Panc1 (cell line): ENCODE measurements around the gene DUOX1.

Experiments used
- POLR2AphosphoS5 ChIP-seq: IDR thresholded peaks from 2 replicates; pipeline ENCODE4 v1.6.1; 2012; ENCODE audit warnings: mild to moderate bottlenecking, low read depth, low read length, moderate library complexity
- SIN3A ChIP-seq: IDR thresholded peaks from 2 replicates; pipeline ENCODE4 v1.6.1; 2012; ENCODE audit warnings: low read depth, mild to moderate bottlenecking, low read length, moderate library complexity, borderline replicate concordance; ENCODE audit not compliant: insufficient read depth
- TCF7L2 ChIP-seq: IDR thresholded peaks from 2 replicates; pipeline ENCODE4 v1.6.1; 2011; ENCODE audit warnings: mild to moderate bottlenecking, low read depth, low read length, inconsistent platforms
- TF ChIP-seq, protein P1 (sequence below): fragments of 450-650 bp; IDR thresholded peaks from 2 replicates; pipeline ENCODE4 v1.5.1; 2017; ENCODE audit warnings: mild to moderate bottlenecking
- TF ChIP-seq, protein P2 (sequence below), 2 experiments: IDR thresholded peaks; 2 replicates each; pipeline ENCODE4 v1.6.1; 2011 to 2012; ENCODE audit warnings: low read depth in 2 of 2, control low read depth in 1 of 2, low read length in 1 of 2, mild to moderate bottlenecking in 1 of 2, moderate library complexity in 1 of 2; ENCODE audit not compliant: insufficient read depth in 1 of 2

- no peak for TF ChIP-seq SIN3A
- no peak for TF ChIP-seq TCF7L2
- TF ChIP-seq, protein P1, sequence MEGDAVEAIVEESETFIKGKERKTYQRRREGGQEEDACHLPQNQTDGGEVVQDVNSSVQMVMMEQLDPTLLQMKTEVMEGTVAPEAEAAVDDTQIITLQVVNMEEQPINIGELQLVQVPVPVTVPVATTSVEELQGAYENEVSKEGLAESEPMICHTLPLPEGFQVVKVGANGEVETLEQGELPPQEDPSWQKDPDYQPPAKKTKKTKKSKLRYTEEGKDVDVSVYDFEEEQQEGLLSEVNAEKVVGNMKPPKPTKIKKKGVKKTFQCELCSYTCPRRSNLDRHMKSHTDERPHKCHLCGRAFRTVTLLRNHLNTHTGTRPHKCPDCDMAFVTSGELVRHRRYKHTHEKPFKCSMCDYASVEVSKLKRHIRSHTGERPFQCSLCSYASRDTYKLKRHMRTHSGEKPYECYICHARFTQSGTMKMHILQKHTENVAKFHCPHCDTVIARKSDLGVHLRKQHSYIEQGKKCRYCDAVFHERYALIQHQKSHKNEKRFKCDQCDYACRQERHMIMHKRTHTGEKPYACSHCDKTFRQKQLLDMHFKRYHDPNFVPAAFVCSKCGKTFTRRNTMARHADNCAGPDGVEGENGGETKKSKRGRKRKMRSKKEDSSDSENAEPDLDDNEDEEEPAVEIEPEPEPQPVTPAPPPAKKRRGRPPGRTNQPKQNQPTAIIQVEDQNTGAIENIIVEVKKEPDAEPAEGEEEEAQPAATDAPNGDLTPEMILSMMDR = no peak
- TF ChIP-seq, protein P2, sequence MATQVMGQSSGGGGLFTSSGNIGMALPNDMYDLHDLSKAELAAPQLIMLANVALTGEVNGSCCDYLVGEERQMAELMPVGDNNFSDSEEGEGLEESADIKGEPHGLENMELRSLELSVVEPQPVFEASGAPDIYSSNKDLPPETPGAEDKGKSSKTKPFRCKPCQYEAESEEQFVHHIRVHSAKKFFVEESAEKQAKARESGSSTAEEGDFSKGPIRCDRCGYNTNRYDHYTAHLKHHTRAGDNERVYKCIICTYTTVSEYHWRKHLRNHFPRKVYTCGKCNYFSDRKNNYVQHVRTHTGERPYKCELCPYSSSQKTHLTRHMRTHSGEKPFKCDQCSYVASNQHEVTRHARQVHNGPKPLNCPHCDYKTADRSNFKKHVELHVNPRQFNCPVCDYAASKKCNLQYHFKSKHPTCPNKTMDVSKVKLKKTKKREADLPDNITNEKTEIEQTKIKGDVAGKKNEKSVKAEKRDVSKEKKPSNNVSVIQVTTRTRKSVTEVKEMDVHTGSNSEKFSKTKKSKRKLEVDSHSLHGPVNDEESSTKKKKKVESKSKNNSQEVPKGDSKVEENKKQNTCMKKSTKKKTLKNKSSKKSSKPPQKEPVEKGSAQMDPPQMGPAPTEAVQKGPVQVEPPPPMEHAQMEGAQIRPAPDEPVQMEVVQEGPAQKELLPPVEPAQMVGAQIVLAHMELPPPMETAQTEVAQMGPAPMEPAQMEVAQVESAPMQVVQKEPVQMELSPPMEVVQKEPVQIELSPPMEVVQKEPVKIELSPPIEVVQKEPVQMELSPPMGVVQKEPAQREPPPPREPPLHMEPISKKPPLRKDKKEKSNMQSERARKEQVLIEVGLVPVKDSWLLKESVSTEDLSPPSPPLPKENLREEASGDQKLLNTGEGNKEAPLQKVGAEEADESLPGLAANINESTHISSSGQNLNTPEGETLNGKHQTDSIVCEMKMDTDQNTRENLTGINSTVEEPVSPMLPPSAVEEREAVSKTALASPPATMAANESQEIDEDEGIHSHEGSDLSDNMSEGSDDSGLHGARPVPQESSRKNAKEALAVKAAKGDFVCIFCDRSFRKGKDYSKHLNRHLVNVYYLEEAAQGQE (IDR thresholded peaks at IDR 0.05; ENCODE audit: insufficient read depth in 1 of 2, low read depth in 2 of 2, low read length in 1 of 2) = no peak
- TF ChIP-seq POLR2AphosphoS5 = no peak
Measured at GRCh38 chr15:45197512-45197911, 67.7 kb downstream of the DUOX1 start.
